Measurements from ENCODE around the gene HMGN1. TPM values are rescaled to one million over a fixed set of nuclear protein-coding genes. Genes with fewer than 3 reads are reported as not detected.

Gene HMGN1
- total RNA-seq, 2 donors from 2014 or later, result 141 to 270 TPM

- Histone ChIP-seq H3K36me3 (no peaks in the 10 kb centered on the region), H3K9me3 (no peaks in the 10 kb centered on the region), H3K4me1 (replicated peaks) (no peaks in the 10 kb centered on the region), H3K27ac (no peak overlapping the region), H3K27me3 (replicated peaks; ENCODE audit: insufficient read depth) (no peaks in the 10 kb centered on the region), H3K4me3 (no peak overlapping the region)
- 92% methylated on average over 7 of the region's 7 CpGs for WGBS
- DNase-seq (ENCODE audit: low spot score), result no peak
- intact Hi-C loops (cut with DNase I), result no loop called here
- TF ChIP-seq POLR2A (IDR thresholded peaks at IDR 0.05), result no peak
- no peak for TF ChIP-seq POLR2AphosphoS5 (IDR thresholded peaks at IDR 0.05)
- TF ChIP-seq CTCF (IDR thresholded peaks at IDR 0.05), result no peak
These were observed 22.1 kb downstream of the HMGN1 start for GRCh38 chr21:39326607-39327307.

- no peak for TF ChIP-seq POLR2AphosphoS5 (IDR thresholded peaks at IDR 0.05)
- TF ChIP-seq CTCF (IDR thresholded peaks at IDR 0.05), result no peak
- Histone ChIP-seq H3K4me3 (no peak overlapping the region), H3K27me3 (replicated peaks; ENCODE audit: insufficient read depth) (no peaks in the 10 kb centered on the region), H3K27ac (no peak overlapping the region), H3K9me3 (no peaks in the 10 kb centered on the region), H3K36me3 (no peaks in the 10 kb centered on the region), H3K4me1 (replicated peaks) (no peaks in the 10 kb centered on the region)
- intact Hi-C loops (cut with DNase I), result no loop called here
- no peak for DNase-seq (ENCODE audit: low spot score)
- 96% methylated on average over 4 of the region's 4 CpGs for WGBS
These were observed 23.4 kb downstream of the HMGN1 start for GRCh38 chr21:39325458-39325857.

- Histone ChIP-seq H3K9me3 (no peaks in the 10 kb centered on the region), H3K4me1 (replicated peaks) (no peaks in the 10 kb centered on the region), H3K36me3 (no peaks in the 10 kb centered on the region), H3K27me3 (replicated peaks; ENCODE audit: insufficient read depth) (no peaks in the 10 kb centered on the region), H3K4me3 (no peak overlapping the region), H3K27ac (no peak overlapping the region)
- no peak for TF ChIP-seq POLR2A (IDR thresholded peaks at IDR 0.05)
- no peak for TF ChIP-seq CTCF (IDR thresholded peaks at IDR 0.05)
- TF ChIP-seq POLR2AphosphoS5 (IDR thresholded peaks at IDR 0.05), result no peak
- intact Hi-C loops (cut with DNase I), result no loop called here
- DNase-seq (ENCODE audit: low spot score), result no peak
- WGBS, result 68% methylated on average over 6 of the region's 6 CpGs
These were observed 27.5 kb downstream of the HMGN1 start for GRCh38 chr21:39321424-39321823.

- H3K27ac ChIP-seq, result no peak overlapping the region
- WGBS, result 76% methylated on average over 3 of the region's 3 CpGs
- no peak for TF ChIP-seq POLR2AphosphoS5 (IDR thresholded peaks at IDR 0.05)
- TF ChIP-seq CTCF (IDR thresholded peaks at IDR 0.05), result no peak
- TF ChIP-seq POLR2A (IDR thresholded peaks at IDR 0.05), result no peak
- intact Hi-C loops (cut with DNase I), result no loop called here
- H3K4me3 ChIP-seq, result no peak overlapping the region
- DNase-seq (ENCODE audit: low spot score), result no peak
- H3K4me1 ChIP-seq (replicated peaks), result no peaks in the 10 kb centered on the region
- no peaks in the 10 kb centered on the region for H3K9me3 ChIP-seq
- H3K27me3 ChIP-seq (replicated peaks; ENCODE audit: insufficient read depth), result no peaks in the 10 kb centered on the region
- H3K36me3 ChIP-seq, result no peaks in the 10 kb centered on the region
These were observed 29.0 kb downstream of the HMGN1 start for GRCh38 chr21:39319814-39320332.

GRCh38 chr21:39319251-39319756 is 29.6 kb downstream of the HMGN1 start:
- no peak for DNase-seq (ENCODE audit: low spot score)
- no peaks in the 10 kb centered on the region for H3K36me3 ChIP-seq
- no peaks in the 10 kb centered on the region for H3K27me3 ChIP-seq (replicated peaks; ENCODE audit: insufficient read depth)

More at GRCh38 chr21:39319251-39319756, 29.6 kb downstream of the HMGN1 start:
- WGBS, result 42% methylated on average over 6 of the region's 6 CpGs
- Histone ChIP-seq H3K4me1 (replicated peaks) (no peaks in the 10 kb centered on the region), H3K4me3 (no peak overlapping the region), H3K27ac (no peak overlapping the region), H3K9me3 (no peaks in the 10 kb centered on the region)
- intact Hi-C loops (cut with DNase I), result no loop called here
- TF ChIP-seq POLR2A (IDR thresholded peaks at IDR 0.05), result no peak
- no peak for TF ChIP-seq CTCF (IDR thresholded peaks at IDR 0.05)
- no peak for TF ChIP-seq POLR2AphosphoS5 (IDR thresholded peaks at IDR 0.05)

Measured in prostate gland (tissue), 2 donors.